HG03097 (cell line): ENCODE results near the gene NPAT.
A peak's percentile ranks its signal among the peaks of the same experiment; 100 is the strongest.

Source experiments
- ATAC-seq: cut with Tn5 transposase; IDR thresholded peaks from one replicate; pipeline ENCODE4 v1.9.1; 2021; ENCODE audit not compliant: unreplicated experiment, low FRiP score

Gene NPAT

GRCh38 chr11:108222574-108223347 is at the start of gene NPAT, which contains the start of gene ATM:
NPAT (minus strand) TSS chr11:108222638; CDS start chr11:108222536, 102 bp downstream.
ATM (plus strand) TSS chr11:108223067; CDS start chr11:108227625, 4,558 bp downstream.
- peak; percentile 84 for ATAC-seq

DNA sequence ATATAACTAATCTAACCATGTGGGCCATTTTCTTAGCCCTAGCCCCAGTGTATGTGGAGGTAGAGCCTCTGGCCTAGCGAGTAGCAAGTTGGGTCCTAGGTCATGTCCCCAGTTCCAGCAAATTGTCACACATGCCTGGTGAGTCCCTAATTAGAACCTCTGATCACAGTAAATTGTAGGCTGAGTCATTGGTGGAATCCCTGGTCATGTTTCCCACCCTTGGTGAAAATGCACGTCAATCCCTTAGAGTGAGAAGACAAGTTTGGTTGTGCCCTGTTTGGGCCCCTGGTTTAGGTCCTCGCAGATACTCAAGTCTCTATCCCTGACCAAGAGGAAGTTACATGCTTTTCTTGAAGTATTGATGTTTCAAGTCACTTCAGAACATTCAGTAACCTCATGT is 47.1 kb upstream of the NPAT start:
- no peak for ATAC-seq

DNA sequence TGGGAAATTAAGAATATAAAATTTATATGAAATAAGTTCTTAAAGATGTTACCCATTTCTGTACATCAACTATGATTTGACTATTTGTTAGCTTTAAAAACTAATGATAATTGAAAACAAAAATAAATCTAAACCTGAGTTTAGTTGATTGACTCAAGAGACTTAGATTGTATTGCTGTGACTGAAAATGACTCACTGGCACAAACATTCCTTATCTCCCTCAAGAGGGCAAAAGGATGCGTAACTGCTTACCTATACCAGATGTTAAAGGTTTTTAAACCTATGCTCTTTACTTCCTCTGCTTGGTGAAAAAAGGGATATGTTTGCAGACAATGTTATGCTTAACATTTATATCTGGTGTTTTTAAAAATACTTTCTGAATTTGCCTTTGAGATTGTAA is 30.7 kb upstream of the NPAT start:
- no peak for ATAC-seq

DNA sequence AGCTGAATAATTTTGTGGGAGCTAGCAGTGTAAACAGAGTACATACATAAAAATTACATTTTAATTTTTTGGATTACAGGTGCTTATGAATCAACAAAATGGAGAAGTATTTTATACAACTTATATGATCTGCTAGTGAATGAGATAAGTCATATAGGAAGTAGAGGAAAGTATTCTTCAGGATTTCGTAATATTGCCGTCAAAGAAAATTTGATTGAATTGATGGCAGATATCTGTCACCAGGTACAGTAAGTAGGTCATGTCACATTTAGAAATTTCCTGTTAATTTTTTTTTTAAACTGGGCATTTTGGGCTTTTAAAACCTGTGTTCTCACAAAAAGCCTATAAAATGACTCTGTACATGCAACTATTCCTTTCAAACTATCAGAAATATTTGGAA is 24.4 kb upstream of the NPAT start:
- ATAC-seq, result no peak

DNA sequence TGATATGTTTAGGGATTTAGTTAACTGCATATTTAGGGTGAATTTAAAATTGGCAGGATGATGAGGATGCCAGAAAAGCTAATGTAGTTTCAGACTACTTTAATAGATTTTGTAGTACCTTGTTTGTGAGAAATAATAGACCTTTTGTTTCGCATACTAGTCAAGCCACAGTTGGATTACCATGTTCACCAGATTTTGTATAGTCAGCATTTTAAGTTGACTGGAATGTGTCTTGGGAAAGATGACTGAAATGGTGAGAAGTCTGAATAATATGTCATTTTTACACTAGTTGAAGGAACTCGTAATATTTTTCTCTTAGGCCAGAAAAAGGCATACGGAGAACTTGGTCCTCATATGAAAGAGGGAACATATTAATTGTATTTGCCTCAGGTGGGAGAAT is 23.9 kb upstream of the NPAT start:
- no peak for ATAC-seq

DNA sequence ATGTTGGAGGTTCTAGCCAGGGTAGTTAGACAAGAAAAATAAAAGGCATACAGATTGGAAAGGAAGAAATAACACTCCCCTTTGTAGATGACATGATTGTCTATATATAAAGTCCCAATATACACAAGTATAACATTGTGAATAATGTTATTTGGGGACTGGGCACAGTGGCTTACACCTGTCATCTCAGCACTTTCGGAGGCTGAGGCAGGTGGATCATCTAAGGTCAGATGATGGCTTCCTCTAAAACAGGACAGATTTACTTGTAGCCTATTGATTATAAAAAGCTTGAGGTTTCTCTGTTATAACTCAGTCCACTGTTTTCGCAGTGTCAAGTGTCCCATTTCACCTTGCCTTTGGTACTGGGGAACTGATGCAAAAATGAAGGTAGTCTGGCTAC is 20.0 kb upstream of the NPAT start:
- ATAC-seq, result no peak

GRCh38 chr11:108241330-108242037 is 19.0 kb upstream of the NPAT start:
- no peak for ATAC-seq

DNA sequence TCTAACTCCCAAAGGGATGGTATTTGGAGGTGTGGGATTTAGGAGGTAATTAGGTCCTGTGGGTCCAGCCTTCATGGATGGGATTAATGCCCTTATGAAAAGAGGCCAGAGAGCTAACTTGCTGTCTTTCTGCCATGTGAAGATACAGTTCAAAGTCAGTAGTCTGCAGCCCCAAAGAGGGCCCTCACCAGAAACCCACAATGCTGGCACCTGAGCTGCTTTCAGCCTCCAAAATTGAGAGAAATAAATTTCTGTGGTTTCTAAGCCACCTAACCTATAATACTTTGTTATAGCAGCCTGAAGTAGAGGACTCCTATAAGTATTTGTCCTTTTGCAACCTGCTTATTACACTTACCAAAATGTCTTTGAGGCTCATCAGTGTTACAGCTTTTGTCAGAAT is 16.6 kb upstream of the NPAT start:
- no peak for ATAC-seq

- ATAC-seq, result peak; percentile 55
These were observed 14.6 kb upstream of the NPAT start for GRCh38 chr11:108237058-108237481.

DNA sequence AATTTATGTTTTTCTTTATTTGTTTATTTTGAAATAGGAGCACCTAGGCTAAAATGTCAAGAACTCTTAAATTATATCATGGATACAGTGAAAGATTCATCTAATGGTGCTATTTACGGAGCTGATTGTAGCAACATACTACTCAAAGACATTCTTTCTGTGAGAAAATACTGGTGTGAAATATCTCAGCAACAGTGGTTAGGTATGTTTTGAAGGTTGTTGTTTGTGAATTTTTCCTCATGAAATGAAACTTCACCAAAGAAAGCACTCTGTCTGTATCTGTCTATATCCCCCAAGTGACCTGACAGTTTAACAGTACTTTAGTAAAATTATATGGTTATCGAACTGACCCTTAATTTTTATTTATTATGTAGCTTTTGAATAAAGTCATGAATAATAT is 13.2 kb upstream of the NPAT start:
- no peak for ATAC-seq

DNA sequence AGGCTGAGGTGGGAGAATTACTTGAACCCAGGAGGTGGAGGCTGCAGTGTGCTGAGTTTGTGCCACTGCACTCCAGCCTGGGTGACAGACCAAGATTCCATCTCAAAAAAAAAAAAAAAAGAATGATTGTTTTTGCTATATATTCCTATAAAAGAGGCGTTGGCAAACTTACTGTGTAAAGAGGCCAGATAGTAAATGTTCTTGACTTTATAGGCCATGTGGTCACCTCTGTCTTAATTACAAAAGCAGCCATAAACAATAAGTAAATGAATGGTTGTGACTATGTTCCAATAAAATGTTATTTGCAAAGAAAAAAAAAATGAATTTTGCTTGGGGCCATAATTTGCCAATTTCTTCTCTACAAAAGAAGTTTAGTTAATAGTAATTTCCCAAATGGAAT is 12.8 kb upstream of the NPAT start:
- no peak for ATAC-seq

- ATAC-seq, result no peak
These were observed 11.0 kb upstream of the NPAT start for GRCh38 chr11:108233277-108233945.

DNA sequence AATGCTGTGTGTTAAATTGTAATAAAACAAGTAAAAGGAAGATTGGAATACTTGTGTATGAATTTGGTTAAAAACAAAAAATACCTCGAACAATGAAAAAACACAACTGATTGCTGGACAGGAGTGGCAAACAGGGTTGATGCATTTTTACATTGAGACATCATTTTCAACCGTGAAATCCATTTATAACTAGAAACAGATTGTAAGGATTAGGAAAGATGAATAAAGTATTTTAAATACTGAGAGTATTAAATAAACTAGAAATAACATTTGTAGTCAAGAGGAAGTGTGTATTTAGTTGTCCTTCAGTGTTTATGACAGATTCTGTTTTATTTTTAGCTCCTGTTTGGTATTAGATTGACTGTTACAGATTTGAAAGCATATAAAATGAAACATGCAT is 5.8 kb upstream of the NPAT start:
- no peak for ATAC-seq

DNA sequence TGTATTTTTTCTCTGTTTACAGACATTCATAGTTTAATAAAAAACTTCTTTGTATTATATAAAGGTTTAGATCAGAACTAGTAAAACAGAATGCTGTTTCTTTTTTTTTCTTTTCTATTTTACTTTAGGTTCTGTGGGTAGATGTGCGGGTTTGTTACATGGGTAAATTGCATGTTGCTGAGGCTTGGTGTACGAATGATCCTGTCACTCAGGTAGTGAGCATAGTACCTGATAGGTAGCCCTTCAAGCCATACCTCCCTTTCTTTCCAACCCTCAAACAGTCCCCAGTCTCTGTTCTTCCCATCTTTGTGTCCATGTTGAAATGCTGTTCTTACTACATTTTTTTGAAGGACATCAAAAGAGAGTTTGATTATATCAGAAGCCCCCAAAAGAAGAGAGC is 3.6 kb upstream of the NPAT start:
- no peak for ATAC-seq

DNA sequence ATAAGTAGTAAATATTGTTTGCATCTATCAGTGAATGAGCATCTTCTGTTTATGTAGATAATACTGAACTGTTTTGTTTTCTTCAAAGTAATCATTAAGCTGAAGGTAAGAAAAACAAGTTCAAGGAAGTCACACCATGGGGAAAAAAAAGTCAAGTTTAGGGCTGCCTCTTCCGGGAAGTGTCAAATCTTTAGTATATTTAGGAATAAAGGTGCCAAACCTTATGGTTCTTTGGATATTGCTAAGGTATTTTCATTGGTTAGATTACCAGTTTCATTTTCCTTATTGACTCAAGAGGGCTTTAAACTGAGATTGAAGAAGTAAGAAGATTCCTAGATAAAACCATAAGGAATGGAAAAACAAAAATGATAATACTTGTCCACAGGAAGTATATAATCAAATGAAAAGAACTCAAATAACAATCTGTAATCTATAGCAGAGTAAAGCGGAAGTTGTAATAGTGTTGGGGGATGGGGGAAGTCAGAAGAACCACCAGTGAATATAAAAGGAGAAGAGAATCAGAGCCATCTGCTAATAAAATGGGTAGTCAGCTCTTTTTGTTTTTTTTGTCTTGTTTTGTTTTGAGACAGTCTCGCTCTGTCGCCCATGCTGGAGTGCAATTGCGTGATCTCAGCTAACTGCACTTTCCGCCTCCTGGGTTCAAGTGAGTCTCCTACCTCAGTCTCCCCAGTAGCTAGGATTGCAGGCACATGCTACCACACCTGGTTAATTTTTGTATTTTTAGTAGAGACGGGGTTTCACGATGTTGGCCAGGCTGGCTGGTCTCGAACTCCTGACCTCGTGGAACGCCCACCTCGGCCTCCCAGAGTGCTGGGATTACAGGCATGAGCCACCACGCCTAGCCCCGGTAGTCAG is 2.7 kb upstream of the NPAT start:
- ATAC-seq, result no peak

DNA sequence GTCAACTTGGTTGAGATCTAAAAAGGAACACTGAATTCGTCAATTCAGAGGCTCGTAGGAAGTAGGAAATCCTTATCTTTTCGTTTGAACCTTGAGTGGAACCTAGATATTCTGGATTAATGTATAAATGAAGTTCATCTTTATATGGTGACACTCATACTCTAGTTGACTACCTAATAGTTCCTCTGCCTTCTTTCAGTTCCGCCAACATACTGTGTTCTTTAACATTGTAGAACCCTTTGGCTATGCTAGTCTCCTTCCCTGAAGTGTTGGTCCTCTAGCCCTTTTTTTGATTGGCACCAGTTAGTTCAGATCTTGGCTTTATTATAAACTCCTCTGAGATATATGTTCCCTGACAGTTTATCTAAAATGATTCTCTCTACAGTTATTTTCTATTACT is 1.9 kb upstream of the NPAT start:
- ATAC-seq, result no peak

- peak; percentile 25 for ATAC-seq
These were observed 1.1 kb upstream of the NPAT start for GRCh38 chr11:108223348-108224149.

GRCh38 chr11:108221911-108222573 is 396 bp downstream of the NPAT start:
- ATAC-seq, result peak; percentile 0

- ATAC-seq, result no peak
These were observed 1.1 kb downstream of the NPAT start for GRCh38 chr11:108221371-108221770.
